GM12801 (cell line): ENCODE measurements around the gene C4orf36.

Experiments used
- TF ChIP-seq, protein P1 (sequence below): IDR thresholded peaks from one replicate; pipeline ENCODE4 v1.5.1; 2011; ENCODE audit warnings: control low read depth; ENCODE audit not compliant: insufficient read length; ENCODE audit errors: extremely low read depth

The C4orf36 gene

DNA sequence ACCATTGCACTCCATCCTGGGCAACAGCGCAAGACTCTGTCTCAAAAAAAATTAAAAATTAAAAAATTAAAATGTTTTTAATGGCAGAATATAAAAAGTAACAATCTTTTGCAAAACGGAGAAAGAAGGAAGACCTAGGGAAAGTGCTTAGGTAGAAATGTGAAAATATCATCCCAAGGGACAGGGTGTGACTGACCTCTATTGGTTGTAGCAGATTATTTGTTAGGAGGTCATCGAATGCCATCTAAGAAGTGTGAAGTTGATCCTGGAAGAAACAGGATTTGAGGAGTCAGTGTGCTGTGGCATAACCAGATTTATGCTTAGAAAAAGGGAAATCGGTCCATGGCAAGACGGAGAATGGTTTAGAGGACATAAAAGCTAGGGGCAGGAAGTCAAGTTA, 18.1 kb upstream of the C4orf36 start:
- TF ChIP-seq, protein P1, sequence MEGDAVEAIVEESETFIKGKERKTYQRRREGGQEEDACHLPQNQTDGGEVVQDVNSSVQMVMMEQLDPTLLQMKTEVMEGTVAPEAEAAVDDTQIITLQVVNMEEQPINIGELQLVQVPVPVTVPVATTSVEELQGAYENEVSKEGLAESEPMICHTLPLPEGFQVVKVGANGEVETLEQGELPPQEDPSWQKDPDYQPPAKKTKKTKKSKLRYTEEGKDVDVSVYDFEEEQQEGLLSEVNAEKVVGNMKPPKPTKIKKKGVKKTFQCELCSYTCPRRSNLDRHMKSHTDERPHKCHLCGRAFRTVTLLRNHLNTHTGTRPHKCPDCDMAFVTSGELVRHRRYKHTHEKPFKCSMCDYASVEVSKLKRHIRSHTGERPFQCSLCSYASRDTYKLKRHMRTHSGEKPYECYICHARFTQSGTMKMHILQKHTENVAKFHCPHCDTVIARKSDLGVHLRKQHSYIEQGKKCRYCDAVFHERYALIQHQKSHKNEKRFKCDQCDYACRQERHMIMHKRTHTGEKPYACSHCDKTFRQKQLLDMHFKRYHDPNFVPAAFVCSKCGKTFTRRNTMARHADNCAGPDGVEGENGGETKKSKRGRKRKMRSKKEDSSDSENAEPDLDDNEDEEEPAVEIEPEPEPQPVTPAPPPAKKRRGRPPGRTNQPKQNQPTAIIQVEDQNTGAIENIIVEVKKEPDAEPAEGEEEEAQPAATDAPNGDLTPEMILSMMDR = no peak

DNA sequence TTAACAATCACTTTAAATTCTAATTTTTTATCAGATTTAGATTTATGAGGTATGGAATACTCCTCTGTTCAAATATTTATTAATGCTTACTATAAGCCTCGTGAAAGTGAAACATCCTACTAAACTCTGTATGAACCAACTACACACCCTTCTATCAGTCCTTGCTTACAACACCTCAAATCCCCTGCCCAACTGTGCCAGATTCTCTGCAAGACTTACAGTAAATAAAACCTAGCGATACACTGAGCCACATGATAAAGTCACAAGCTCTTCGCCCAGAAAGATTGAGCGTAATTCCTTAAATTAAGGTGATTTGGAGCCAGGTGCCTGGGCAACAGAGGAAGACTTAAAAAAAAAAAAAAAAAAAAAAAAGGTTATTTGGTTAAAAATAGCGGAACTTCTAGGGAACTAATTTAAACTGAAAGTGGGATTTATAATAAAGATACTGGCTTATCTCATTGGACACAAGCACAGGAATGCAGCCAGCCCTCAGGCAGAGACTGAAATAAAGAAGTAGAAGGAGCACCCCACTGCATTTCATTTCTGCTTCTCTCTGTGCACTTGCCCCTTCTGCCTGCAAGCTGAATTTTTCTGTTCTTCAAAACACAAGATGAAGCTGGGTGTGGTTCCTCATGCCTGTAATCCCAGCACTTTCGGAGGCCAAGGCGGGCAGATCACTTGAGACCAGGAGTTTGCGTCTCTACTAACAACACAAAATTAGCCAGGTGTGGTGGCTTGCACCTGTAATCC, 17.5 kb upstream of the C4orf36 start:
- TF ChIP-seq, protein P1 = no peak

DNA sequence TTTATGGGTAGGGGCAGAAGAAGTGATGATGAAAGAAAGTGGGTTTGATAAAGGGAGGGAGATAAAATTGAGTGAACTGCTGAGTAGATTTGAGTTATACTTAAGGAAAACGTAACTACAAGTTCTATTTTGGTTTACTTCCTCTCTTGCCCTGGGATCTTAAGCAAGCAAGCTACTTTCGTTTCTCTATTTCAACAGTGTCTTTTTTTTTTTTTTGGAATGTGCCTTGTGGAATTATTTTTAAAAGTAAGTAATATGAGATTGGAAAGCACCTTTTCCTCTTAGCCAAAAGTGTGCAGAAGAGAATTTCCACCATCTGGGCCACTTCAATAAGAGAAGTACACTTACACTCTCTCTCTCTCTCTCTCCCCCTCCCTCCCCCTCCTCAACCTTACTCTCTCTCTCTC, 16.0 kb upstream of the C4orf36 start:
- TF ChIP-seq, protein P1 = no peak

DNA sequence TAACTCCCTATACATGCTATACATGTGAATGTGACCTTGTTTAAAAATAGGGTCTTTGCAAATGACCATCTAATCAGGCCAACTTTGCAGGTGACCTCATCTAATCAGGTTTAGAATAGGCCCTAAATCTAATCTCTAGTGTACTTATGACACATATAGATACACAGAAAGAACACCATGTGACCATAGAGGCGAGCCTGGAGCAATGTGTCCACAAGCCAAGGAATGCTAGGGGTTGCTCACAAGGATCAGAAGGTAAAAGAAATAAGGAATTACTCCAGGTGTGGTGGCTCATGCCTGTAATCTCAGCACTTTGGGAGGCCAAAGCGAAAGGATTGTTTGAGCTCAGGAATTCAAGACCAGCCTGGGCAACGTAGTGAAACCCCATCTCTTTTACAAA, 9.6 kb upstream of the C4orf36 start:
- TF ChIP-seq, protein P1 = no peak

DNA sequence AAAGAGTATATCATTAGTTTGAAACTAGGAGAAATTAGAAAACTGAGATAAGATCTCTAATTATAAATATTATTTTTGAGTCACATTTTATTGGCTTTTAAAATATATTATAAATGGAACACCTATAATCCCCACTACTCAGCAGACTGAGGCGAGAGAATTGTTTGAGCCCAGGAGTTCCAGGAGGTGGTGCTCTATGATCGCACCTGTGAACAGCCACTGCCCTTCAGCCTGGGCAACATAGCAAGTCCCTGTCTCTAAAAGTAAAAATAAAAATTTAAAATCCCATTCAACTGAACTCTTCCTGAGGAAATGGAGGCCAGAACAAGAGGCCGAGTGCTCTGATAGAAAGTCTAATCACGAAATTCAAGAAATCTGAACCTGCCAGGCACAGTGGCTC, 6.3 kb upstream of the C4orf36 start:
- TF ChIP-seq, protein P1 = no peak

DNA sequence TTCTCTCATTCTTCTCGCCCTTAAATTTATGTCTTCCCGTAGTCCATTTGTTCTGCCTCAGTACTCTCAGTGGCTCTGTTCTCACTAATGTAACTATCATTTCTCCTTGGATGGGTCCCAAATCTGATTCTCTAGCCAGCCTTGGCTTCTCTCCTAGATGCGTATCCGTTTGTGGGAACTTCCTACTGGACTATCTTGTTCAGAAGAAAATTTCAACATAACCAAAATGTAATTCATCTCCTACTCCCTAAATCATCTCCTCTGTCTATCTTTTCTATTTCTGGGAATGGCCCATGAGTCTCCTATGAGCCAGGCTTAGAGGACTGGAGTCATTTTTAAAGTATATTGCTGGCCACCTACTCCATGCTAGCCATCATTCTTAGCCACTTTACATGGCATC, 4.4 kb upstream of the C4orf36 start:
- TF ChIP-seq, protein P1 = no peak

DNA sequence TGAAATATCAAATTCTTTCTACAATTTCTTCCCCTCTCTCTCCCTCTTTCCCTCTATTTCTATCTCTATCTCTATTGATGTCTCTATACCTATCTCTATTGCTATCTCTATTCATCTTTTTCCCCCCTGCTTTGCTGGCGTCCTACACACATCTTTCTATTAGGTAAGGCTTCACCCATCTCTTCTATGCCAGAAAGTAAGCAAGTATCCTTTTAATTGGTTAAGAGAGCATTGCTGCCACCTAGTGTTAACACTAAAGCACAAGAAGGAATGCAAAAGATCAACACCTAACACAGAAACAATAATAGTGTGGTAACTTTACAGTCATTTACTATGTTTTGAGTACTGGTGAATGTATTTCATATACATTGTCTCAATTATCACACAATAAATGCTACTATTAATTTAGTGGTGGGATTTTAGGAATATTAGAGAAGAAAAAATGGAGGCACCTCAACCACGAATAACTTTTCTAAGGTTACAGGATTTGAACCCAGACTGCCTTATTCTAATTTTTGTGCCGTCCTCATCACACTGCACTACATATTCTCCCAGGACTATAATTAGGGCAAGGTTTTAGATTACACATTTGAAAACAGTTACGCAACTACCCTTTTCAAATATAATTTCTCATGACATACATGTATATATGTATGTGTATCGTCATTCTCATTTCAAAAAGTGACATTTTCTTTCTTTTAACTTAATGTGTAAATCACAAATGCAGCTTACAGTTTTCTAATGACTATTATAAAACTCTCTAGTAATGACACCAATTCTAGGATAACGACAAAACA, 3.7 kb upstream of the C4orf36 start:
- TF ChIP-seq, protein P1 = no peak
